WTC11 (cell line): Measurements from ENCODE around the gene CD300E. TPM values are rescaled to one million over a fixed set of nuclear protein-coding genes. Genes with fewer than 3 reads are reported as not detected.

Experiments used
- ATAC-seq: fragments of 200-7000 bp; cut with Tn5 transposase; 2 replicates; pipeline ENCODE4 v1.10.0; 2021; ENCODE audit warnings: mild to moderate bottlenecking, moderate library complexity
- CTCF ChIA-PET: fragments of 300-600 bp; sonication (Branson Sonifier 250); formaldehyde crosslinking; loops from one replicate; lab custom pipeline; 2021; ENCODE audit warnings: antibody characterized with exemption; lab: Charles Lee
- POLR2A ChIA-PET: fragments of 350-600 bp; sonication (Branson Sonifier 250); formaldehyde crosslinking; loops from one replicate; lab custom pipeline; 2021; ENCODE audit warnings: antibody characterized with exemption; lab: Charles Lee
- DNase-seq: peaks from one replicate; pipeline ENCODE4 v3.0.0; 2021; ENCODE audit warnings: low spot score
- H3K27ac Mint-ChIP-seq: 2 replicates; pipeline ENCODE4 v1.8.0; 2021; ENCODE audit warnings: mixed read lengths
- H3K27me3 Mint-ChIP-seq: 2 replicates; pipeline ENCODE4 v1.8.0; 2021; ENCODE audit warnings: low read depth, mild to moderate bottlenecking, moderate library complexity, mixed read lengths
- H3K36me3 Mint-ChIP-seq: 2 replicates; pipeline ENCODE4 v1.8.0; 2021; ENCODE audit warnings: mixed read lengths
- H3K4me1 Mint-ChIP-seq: 2 replicates; pipeline ENCODE4 v1.8.0; 2022; ENCODE audit warnings: mixed read lengths
- H3K4me3 Mint-ChIP-seq: 2 replicates; pipeline ENCODE4 v1.8.0; 2021; ENCODE audit warnings: mild to moderate bottlenecking, moderate library complexity, mixed read lengths
- H3K9me3 Mint-ChIP-seq: 2 replicates; pipeline ENCODE4 v1.8.0; 2021; ENCODE audit warnings: mixed read lengths
- EMX1 ChIP-seq: fragments of 250-450 bp; sonication (Bioruptor Pico); IDR thresholded peaks from 2 replicates; pipeline ENCODE4 v1.8.0; 2021; ENCODE audit warnings: mild to moderate bottlenecking
- ETV6 ChIP-seq: sonication (generic); formaldehyde crosslinking; IDR thresholded peaks from 2 replicates; pipeline ENCODE4 v1.8.1; 2022; ENCODE audit warnings: mild to moderate bottlenecking, missing genetic modification reagents
- GABPB1 ChIP-seq: sonication (generic); formaldehyde crosslinking; IDR thresholded peaks from 2 replicates; pipeline ENCODE4 v1.8.1; 2023; ENCODE audit warnings: mild to moderate bottlenecking, missing genetic modification reagents
- IRF2 ChIP-seq: sonication (generic); formaldehyde crosslinking; IDR thresholded peaks from 2 replicates; pipeline ENCODE4 v1.8.0; 2022; ENCODE audit warnings: low read depth, missing genetic modification reagents, borderline replicate concordance
- NFYB ChIP-seq: sonication (generic); formaldehyde crosslinking; conservative IDR thresholded peaks from 2 replicates; pipeline ENCODE4 v1.8.0; 2022; ENCODE audit warnings: low read depth, missing genetic modification reagents
- NR2C2 ChIP-seq: sonication (generic); formaldehyde crosslinking; IDR thresholded peaks from 2 replicates; pipeline ENCODE4 v1.8.0; 2022; ENCODE audit warnings: mild to moderate bottlenecking, missing genetic modification reagents
- NR3C1 ChIP-seq: sonication (generic); formaldehyde crosslinking; conservative IDR thresholded peaks from 2 replicates; pipeline ENCODE4 v1.8.1; 2023; ENCODE audit warnings: low read depth, mild to moderate bottlenecking, missing genetic modification reagents
- OVOL2 ChIP-seq: fragments of 250-450 bp; sonication (Bioruptor Pico); IDR thresholded peaks from 2 replicates; pipeline ENCODE4 v1.9.0; 2021; ENCODE audit warnings: mild to moderate bottlenecking, borderline replicate concordance
- PRRX2 ChIP-seq: fragments of 250-450 bp; sonication (Bioruptor Pico); IDR thresholded peaks from 2 replicates; pipeline ENCODE4 v1.8.0; 2021; ENCODE audit warnings: mild to moderate bottlenecking
- SMAD3 ChIP-seq: sonication (generic); formaldehyde crosslinking; IDR thresholded peaks from 2 replicates; pipeline ENCODE4 v1.8.0; 2022; ENCODE audit warnings: missing genetic modification reagents, mild to moderate bottlenecking, borderline replicate concordance
- TP53 ChIP-seq: sonication (generic); formaldehyde crosslinking; IDR thresholded peaks from 2 replicates; pipeline ENCODE4 v1.8.1; 2023; ENCODE audit warnings: mild to moderate bottlenecking, missing genetic modification reagents
- ZNF121 ChIP-seq: sonication (generic); formaldehyde crosslinking; IDR thresholded peaks from 2 replicates; pipeline ENCODE4 v1.8.0; 2023; ENCODE audit warnings: missing genetic modification reagents
- ZNF671 ChIP-seq: fragments of 250-450 bp; sonication (Bioruptor Pico); IDR thresholded peaks from 2 replicates; pipeline ENCODE4 v1.8.0; 2021; ENCODE audit warnings: mild to moderate bottlenecking
- total RNA-seq: library from RNA; stranded (reverse); gene quantifications from 3 replicates; pipeline ENCODE4 v1.2.3, GENCODE V29; 2021
- TF ChIP-seq, protein P1 (sequence below): sonication (generic); formaldehyde crosslinking; IDR thresholded peaks from 2 replicates; pipeline ENCODE4 v1.8.1; 2023; ENCODE audit warnings: mild to moderate bottlenecking, missing genetic modification reagents
- TF ChIP-seq, protein P2 (sequence below): fragments of 250-450 bp; sonication (Bioruptor Pico); IDR thresholded peaks from 2 replicates; pipeline ENCODE4 v2.1.2; 2022; ENCODE audit warnings: mild to moderate bottlenecking, moderate library complexity
- TF ChIP-seq, protein P3 (sequence below): sonication (generic); formaldehyde crosslinking; IDR thresholded peaks from 2 replicates; pipeline ENCODE4 v1.8.0; 2023; ENCODE audit warnings: mild to moderate bottlenecking, missing genetic modification reagents
- TF ChIP-seq, protein P4 (sequence below): sonication (generic); formaldehyde crosslinking; IDR thresholded peaks from 2 replicates; pipeline ENCODE4 v1.8.0; 2022; ENCODE audit warnings: mild to moderate bottlenecking, missing genetic modification reagents

The CD300E gene
- total RNA-seq, 1 experiment from 2014 or later = not detected

DNA sequence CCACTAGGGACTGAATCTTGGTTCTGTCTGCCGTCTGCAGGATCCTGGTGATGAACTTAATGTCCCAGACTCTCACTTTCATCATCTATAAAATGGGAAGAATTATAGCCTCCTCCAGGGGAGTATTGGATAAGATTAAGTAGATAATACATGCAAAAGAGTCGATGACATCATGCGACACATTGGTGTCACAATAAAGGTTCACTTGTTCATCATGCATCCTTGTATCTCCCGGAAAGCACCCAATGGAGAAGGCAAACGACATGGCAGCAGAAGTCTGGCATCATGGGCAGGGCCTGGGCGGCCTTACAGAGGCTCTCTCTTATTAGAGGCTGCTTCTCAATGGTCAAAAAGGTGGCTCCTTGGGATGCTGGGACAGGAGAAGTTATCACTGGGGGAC lies 35.1 kb upstream of the CD300E start (continued):
- TF ChIP-seq NR3C1 (CRISPR knock-in tag) (no peak), NFYB (CRISPR knock-in tag) (no peak)

DNA sequence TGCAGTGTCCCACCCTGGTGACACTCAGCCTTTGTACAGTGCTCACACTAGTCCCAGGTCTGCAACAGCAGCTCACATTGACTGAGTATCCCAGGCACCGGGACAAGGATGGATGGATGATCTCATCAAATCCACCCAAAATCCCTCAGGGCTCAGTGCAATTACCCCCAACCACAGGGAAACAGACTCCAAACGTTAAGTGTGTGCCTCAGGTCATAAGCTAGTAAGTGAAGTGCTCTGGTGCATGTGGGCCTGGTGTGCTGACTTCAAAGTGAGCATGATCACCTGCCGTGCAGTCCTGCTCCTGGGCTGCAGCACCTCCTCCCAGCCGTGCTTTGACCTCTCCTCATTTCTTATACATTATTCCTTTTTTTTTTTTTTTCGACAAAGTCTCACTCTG lies 31.2 kb upstream of the CD300E start:
- no peaks in the 10 kb centered on the region for H3K36me3 Mint-ChIP-seq

DNA sequence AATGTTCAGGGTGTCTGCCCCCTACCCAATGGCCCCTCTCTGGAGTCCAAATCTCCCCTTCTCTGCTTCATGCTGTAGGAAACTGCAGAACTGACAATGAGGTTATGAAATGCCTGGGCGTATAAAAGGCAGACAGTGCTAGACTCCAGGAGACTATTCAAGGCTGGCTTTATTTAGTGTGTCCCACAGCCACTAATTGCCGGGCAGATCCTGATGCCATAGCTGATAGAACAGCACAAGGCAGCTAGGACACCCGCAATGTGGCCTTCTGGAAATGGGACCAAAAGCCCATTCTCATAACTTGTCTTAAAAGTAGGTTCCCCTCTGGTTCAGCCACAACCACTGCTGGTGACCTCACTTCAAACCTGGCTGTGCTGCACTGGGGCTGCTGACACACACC lies 28.5 kb upstream of the CD300E start:
- TF ChIP-seq GABPB1 (no peak), NR2C2 (CRISPR knock-in tag) (no peak), EMX1 (no peak), OVOL2 (no peak), PRRX2 (CRISPR knock-in tag) (no peak), ETV6 (CRISPR knock-in tag) (no peak), TP53 (no peak), IRF2 (CRISPR knock-in tag) (no peak)
- TF ChIP-seq, protein P1, sequence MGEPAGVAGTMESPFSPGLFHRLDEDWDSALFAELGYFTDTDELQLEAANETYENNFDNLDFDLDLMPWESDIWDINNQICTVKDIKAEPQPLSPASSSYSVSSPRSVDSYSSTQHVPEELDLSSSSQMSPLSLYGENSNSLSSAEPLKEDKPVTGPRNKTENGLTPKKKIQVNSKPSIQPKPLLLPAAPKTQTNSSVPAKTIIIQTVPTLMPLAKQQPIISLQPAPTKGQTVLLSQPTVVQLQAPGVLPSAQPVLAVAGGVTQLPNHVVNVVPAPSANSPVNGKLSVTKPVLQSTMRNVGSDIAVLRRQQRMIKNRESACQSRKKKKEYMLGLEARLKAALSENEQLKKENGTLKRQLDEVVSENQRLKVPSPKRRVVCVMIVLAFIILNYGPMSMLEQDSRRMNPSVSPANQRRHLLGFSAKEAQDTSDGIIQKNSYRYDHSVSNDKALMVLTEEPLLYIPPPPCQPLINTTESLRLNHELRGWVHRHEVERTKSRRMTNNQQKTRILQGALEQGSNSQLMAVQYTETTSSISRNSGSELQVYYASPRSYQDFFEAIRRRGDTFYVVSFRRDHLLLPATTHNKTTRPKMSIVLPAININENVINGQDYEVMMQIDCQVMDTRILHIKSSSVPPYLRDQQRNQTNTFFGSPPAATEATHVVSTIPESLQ (CRISPR knock-in tag) = no peak
- TF ChIP-seq, protein P2, sequence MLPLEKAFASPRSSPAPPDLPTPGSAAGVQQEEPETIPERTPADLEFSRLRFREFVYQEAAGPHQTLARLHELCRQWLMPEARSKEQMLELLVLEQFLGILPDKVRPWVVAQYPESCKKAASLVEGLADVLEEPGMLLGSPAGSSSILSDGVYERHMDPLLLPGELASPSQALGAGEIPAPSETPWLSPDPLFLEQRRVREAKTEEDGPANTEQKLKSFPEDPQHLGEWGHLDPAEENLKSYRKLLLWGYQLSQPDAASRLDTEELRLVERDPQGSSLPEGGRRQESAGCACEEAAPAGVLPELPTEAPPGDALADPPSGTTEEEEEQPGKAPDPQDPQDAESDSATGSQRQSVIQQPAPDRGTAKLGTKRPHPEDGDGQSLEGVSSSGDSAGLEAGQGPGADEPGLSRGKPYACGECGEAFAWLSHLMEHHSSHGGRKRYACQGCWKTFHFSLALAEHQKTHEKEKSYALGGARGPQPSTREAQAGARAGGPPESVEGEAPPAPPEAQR = no peak
- TF ChIP-seq, protein P3, sequence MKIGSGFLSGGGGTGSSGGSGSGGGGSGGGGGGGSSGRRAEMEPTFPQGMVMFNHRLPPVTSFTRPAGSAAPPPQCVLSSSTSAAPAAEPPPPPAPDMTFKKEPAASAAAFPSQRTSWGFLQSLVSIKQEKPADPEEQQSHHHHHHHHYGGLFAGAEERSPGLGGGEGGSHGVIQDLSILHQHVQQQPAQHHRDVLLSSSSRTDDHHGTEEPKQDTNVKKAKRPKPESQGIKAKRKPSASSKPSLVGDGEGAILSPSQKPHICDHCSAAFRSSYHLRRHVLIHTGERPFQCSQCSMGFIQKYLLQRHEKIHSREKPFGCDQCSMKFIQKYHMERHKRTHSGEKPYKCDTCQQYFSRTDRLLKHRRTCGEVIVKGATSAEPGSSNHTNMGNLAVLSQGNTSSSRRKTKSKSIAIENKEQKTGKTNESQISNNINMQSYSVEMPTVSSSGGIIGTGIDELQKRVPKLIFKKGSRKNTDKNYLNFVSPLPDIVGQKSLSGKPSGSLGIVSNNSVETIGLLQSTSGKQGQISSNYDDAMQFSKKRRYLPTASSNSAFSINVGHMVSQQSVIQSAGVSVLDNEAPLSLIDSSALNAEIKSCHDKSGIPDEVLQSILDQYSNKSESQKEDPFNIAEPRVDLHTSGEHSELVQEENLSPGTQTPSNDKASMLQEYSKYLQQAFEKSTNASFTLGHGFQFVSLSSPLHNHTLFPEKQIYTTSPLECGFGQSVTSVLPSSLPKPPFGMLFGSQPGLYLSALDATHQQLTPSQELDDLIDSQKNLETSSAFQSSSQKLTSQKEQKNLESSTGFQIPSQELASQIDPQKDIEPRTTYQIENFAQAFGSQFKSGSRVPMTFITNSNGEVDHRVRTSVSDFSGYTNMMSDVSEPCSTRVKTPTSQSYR (CRISPR knock-in tag) = no peak
- TF ChIP-seq, all 79 proteins: peak for 0
- POLR2A ChIA-PET = interaction anchor here (0.5 kb wide), 1 partner anchor 80 kb away, joined by 4 read pairs; no protein-coding TSS in a partner anchor
- Mint-ChIP-seq H3K9me3 (no peaks in the 10 kb centered on the region), H3K36me3 (no peaks in the 10 kb centered on the region), H3K27ac (no peak overlapping the region), H3K4me1 (no peaks in the 10 kb centered on the region), H3K27me3 (peaks cover 38% of the 10 kb centered on the region), H3K4me3 (no peak overlapping the region)
- DNase-seq (no peak), ATAC-seq (no peak)
- CTCF ChIA-PET = interaction anchor here (0.7 to 1.9 kb wide), 2 partner anchors 19 to 84 kb away, joined by 3 to 5 read pairs; partner anchors contain the start of gene RAB37

More for the DNA sequence above, 31.2 kb upstream of the CD300E start:
- Mint-ChIP-seq H3K9me3 (no peaks in the 10 kb centered on the region), H3K4me3 (no peak overlapping the region), H3K4me1 (peaks cover 2% of the 10 kb centered on the region), H3K27me3 (peaks cover 38% of the 10 kb centered on the region), H3K27ac (no peak overlapping the region)
- DNase-seq = no peak
- ChIA-PET POLR2A (no interaction called here), CTCF (interaction anchor here (0.6 to 6.6 kb wide), 4 partner anchors 10 to 370 kb away, joined by 3 to 296 read pairs (median 4); partner anchors contain the start of gene RAB37)
- ATAC-seq = no peak
- TF ChIP-seq SMAD3 (CRISPR knock-in tag) (no peak), OVOL2 (no peak), ZNF121 (CRISPR knock-in tag) (no peak), GABPB1 (no peak), ZNF671 (CRISPR knock-in tag) (no peak)
- TF ChIP-seq, protein P4, sequence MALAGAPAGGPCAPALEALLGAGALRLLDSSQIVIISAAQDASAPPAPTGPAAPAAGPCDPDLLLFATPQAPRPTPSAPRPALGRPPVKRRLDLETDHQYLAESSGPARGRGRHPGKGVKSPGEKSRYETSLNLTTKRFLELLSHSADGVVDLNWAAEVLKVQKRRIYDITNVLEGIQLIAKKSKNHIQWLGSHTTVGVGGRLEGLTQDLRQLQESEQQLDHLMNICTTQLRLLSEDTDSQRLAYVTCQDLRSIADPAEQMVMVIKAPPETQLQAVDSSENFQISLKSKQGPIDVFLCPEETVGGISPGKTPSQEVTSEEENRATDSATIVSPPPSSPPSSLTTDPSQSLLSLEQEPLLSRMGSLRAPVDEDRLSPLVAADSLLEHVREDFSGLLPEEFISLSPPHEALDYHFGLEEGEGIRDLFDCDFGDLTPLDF (CRISPR knock-in tag) = no peak
- TF ChIP-seq, protein P1 (CRISPR knock-in tag) = no peak
